ENCODE results near the gene DGKI. TPM values are rescaled to one million over a fixed set of nuclear protein-coding genes. Genes with fewer than 3 reads are reported as not detected.

DGKI gene
- total RNA-seq, 1 experiment from 2014 or later = 0.79 TPM

DNA sequence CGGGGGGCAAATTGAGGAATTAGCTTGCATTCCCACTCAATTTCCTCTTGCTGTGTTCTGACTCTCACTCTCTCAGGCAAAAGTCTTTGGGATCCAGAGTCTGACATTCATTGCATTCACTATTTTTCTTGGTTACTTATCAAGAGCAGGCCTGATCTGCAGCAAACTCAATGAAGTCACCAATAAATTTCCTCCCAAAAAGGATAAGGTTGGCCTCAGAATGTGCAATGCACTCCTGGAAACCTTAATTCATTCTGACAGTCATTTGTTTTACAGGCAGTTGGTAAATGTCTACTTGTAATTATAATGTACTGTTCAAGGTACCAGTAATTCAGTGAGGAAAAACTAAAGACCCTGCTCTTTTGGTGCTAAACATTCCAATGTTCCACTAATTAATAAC is 6.3 kb upstream of the DGKI start (continued):
- TF ChIP-seq, protein P1, sequence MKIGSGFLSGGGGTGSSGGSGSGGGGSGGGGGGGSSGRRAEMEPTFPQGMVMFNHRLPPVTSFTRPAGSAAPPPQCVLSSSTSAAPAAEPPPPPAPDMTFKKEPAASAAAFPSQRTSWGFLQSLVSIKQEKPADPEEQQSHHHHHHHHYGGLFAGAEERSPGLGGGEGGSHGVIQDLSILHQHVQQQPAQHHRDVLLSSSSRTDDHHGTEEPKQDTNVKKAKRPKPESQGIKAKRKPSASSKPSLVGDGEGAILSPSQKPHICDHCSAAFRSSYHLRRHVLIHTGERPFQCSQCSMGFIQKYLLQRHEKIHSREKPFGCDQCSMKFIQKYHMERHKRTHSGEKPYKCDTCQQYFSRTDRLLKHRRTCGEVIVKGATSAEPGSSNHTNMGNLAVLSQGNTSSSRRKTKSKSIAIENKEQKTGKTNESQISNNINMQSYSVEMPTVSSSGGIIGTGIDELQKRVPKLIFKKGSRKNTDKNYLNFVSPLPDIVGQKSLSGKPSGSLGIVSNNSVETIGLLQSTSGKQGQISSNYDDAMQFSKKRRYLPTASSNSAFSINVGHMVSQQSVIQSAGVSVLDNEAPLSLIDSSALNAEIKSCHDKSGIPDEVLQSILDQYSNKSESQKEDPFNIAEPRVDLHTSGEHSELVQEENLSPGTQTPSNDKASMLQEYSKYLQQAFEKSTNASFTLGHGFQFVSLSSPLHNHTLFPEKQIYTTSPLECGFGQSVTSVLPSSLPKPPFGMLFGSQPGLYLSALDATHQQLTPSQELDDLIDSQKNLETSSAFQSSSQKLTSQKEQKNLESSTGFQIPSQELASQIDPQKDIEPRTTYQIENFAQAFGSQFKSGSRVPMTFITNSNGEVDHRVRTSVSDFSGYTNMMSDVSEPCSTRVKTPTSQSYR (CRISPR knock-in tag; IDR thresholded peaks at IDR 0.05) = no peak
- TF ChIP-seq JUN (CRISPR knock-in tag; IDR thresholded peaks at IDR 0.05) = no peak
- TF ChIP-seq, protein P2, sequence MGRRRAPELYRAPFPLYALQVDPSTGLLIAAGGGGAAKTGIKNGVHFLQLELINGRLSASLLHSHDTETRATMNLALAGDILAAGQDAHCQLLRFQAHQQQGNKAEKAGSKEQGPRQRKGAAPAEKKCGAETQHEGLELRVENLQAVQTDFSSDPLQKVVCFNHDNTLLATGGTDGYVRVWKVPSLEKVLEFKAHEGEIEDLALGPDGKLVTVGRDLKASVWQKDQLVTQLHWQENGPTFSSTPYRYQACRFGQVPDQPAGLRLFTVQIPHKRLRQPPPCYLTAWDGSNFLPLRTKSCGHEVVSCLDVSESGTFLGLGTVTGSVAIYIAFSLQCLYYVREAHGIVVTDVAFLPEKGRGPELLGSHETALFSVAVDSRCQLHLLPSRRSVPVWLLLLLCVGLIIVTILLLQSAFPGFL (CRISPR knock-in tag; IDR thresholded peaks at IDR 0.05; ENCODE audit: borderline replicate concordance) = no peak
- TF ChIP-seq OVOL2 (CRISPR knock-in tag; IDR thresholded peaks at IDR 0.05; ENCODE audit: borderline replicate concordance) = no peak
- TF ChIP-seq ELF4 (CRISPR knock-in tag; IDR thresholded peaks at IDR 0.05; ENCODE audit: low read depth) = no peak
- TF ChIP-seq ATF1 (CRISPR knock-in tag; IDR thresholded peaks at IDR 0.05) = no peak

DNA sequence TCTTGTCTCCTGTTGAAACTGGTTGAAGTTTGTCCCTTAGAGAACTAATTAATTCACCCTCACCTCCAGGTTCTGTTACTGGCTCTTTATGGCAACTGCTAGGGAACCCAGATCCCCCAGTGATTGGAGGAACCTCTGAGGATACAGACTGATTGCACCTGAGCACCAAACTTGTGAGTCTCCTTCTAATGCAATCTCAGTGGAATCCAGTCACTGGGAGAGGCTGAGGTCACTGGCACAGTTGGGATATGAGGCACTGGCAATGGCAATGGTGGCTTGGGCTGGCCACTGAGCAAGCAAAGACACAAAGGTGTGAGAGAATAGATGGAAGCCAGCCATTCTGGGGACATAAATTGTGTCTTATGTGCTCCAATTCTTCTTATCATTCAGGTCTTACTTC is 5.3 kb upstream of the DGKI start:
- no peak overlapping the region for H3K4me3 Mint-ChIP-seq
- ATAC-seq = no peak
- TF ChIP-seq ZNF396 (CRISPR knock-in tag; IDR thresholded peaks at IDR 0.05; ENCODE audit: borderline replicate concordance) (no peak), E2F1 (CRISPR knock-in tag; IDR thresholded peaks at IDR 0.05) (no peak), NFATC4 (CRISPR knock-in tag; IDR thresholded peaks at IDR 0.05) (no peak), ATF6 (CRISPR knock-in tag; IDR thresholded peaks at IDR 0.05) (no peak), ZNF232 (CRISPR knock-in tag; IDR thresholded peaks at IDR 0.05) (no peak), CBFB (CRISPR knock-in tag; IDR thresholded peaks at IDR 0.05; ENCODE audit: low read depth) (no peak), ELF4 (CRISPR knock-in tag; IDR thresholded peaks at IDR 0.05; ENCODE audit: low read depth) (no peak), FOXP1 (CRISPR knock-in tag; IDR thresholded peaks at IDR 0.05; ENCODE audit: borderline replicate concordance) (no peak), ATF1 (CRISPR knock-in tag; IDR thresholded peaks at IDR 0.05) (no peak)
- peaks cover 40% of the 10 kb centered on the region for H3K27me3 Mint-ChIP-seq (ENCODE audit: low read depth)
- POLR2A ChIA-PET = no interaction called here
- CTCF ChIA-PET = no interaction called here
- peaks cover 7% of the 10 kb centered on the region for H3K4me1 Mint-ChIP-seq
- no peaks in the 10 kb centered on the region for H3K36me3 Mint-ChIP-seq
- H3K27ac Mint-ChIP-seq = no peak overlapping the region
- DNase-seq (ENCODE audit: low spot score) = no peak
- no peaks in the 10 kb centered on the region for H3K9me3 Mint-ChIP-seq

GRCh38 chr7:137850972-137851945 is 4.5 kb upstream of the DGKI start:
- DNase-seq (ENCODE audit: low spot score) (no peak), ATAC-seq (no peak)
- Mint-ChIP-seq H3K4me3 (no peak overlapping the region), H3K27me3 (ENCODE audit: low read depth) (peaks cover 45% of the 10 kb centered on the region), H3K4me1 (peaks cover 7% of the 10 kb centered on the region), H3K36me3 (no peaks in the 10 kb centered on the region), H3K9me3 (no peaks in the 10 kb centered on the region), H3K27ac (no peak overlapping the region)
- POLR2A ChIA-PET = no interaction called here
- CTCF ChIA-PET = interaction anchor here (1.2 kb wide), 1 partner anchor 225 kb away, joined by 3 read pairs; no protein-coding TSS in a partner anchor
- TF ChIP-seq ATF2 (CRISPR knock-in tag; IDR thresholded peaks at IDR 0.05; ENCODE audit: borderline replicate concordance, low read depth) = no peak
- no peak for TF ChIP-seq GTF2I (CRISPR knock-in tag; conservative IDR thresholded peaks at IDR 0.05)
